ENCODE results near the gene A1BG. TPM values are rescaled to one million over a fixed set of nuclear protein-coding genes. Genes with fewer than 3 reads are reported as not detected.

Gene A1BG
- 0.37 and 12.4 TPM in 2 replicates for total RNA-seq

GRCh38 chr19:58352760-58353671 lies at the start of gene A1BG:
Gene A1BG (minus strand): TSS chr19:58353492. CDS start chr19:58353437, 55 bp downstream.
- no peak for DNase-seq

- DNase-seq = no peak
Observed at GRCh38 chr19:58401840-58402421, 48.6 kb upstream of the A1BG start.

GRCh38 chr19:58400916-58401839 lies 47.9 kb upstream of the A1BG start:
- peak; percentile 100 for DNase-seq

GRCh38 chr19:58400316-58400915 lies 47.1 kb upstream of the A1BG start:
- no peak for DNase-seq

GRCh38 chr19:58399903-58400302 lies 46.6 kb upstream of the A1BG start:
- no peak for DNase-seq

GRCh38 chr19:58398545-58398944 lies 45.3 kb upstream of the A1BG start:
- no peak for DNase-seq

GRCh38 chr19:58398087-58398486 lies 44.8 kb upstream of the A1BG start:
- DNase-seq = no peak

- DNase-seq = no peak
Observed at GRCh38 chr19:58397533-58398037, 44.3 kb upstream of the A1BG start.

GRCh38 chr19:58396691-58397532 lies 43.6 kb upstream of the A1BG start:
- no peak for DNase-seq

GRCh38 chr19:58395979-58396627 lies 42.8 kb upstream of the A1BG start:
- DNase-seq = no peak

GRCh38 chr19:58395220-58395978 lies 42.1 kb upstream of the A1BG start, which contains the start of gene RNF225:
Gene RNF225 (plus strand): TSS chr19:58395656. CDS start chr19:58396090, 434 bp downstream.
- no peak for DNase-seq

GRCh38 chr19:58394821-58395219 lies 41.5 kb upstream of the A1BG start:
- DNase-seq = no peak

GRCh38 chr19:58393725-58394033 lies 40.4 kb upstream of the A1BG start:
- no peak for DNase-seq

- DNase-seq = no peak
Observed at GRCh38 chr19:58392945-58393724, 39.8 kb upstream of the A1BG start.

- DNase-seq = no peak
Observed at GRCh38 chr19:58388175-58388526, 34.9 kb upstream of the A1BG start.

GRCh38 chr19:58387338-58388174 lies 34.3 kb upstream of the A1BG start:
- no peak for DNase-seq

GRCh38 chr19:58386576-58387337 lies 33.5 kb upstream of the A1BG start, which contains the start of gene RPS5:
Gene RPS5 (plus strand): TSS chr19:58387269. CDS start chr19:58388138, 869 bp downstream.
- peak; percentile 99 for DNase-seq
